ENCODE data around the gene CTTNBP2. TPM values are rescaled to one million over a fixed set of nuclear protein-coding genes. Genes with fewer than 3 reads are reported as not detected.

Gene CTTNBP2
- total RNA-seq, 2 donors from 2014 or later: 5.7 to 8.3 TPM

DNA sequence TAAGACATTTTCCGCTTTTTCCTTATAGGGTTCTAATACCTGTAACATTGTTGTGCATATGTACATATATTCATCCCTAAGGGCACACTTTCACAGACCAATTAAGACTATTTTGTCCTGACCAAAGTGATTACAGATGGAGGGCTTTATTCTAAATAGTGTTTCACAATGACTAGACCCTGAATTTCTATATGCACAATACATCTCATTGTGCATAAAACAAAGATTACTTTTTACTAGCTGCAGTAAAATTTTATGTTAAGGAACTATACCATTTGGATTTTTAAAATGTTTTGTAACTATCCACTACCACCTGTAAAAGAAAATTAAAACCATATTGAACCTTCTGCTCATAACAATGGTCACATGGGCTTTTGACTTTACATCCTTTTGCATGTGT is 87.8 kb downstream of the CTTNBP2 start:
- no peaks in the 10 kb centered on the region for H3K4me1 ChIP-seq (replicated peaks)
- no peak overlapping the region for H3K27ac ChIP-seq
- intact Hi-C loops (cut with DNase I): no loop called here
- no peaks in the 10 kb centered on the region for H3K36me3 ChIP-seq
- TF ChIP-seq POLR2A (IDR thresholded peaks at IDR 0.05): no peak
- TF ChIP-seq, protein P1, sequence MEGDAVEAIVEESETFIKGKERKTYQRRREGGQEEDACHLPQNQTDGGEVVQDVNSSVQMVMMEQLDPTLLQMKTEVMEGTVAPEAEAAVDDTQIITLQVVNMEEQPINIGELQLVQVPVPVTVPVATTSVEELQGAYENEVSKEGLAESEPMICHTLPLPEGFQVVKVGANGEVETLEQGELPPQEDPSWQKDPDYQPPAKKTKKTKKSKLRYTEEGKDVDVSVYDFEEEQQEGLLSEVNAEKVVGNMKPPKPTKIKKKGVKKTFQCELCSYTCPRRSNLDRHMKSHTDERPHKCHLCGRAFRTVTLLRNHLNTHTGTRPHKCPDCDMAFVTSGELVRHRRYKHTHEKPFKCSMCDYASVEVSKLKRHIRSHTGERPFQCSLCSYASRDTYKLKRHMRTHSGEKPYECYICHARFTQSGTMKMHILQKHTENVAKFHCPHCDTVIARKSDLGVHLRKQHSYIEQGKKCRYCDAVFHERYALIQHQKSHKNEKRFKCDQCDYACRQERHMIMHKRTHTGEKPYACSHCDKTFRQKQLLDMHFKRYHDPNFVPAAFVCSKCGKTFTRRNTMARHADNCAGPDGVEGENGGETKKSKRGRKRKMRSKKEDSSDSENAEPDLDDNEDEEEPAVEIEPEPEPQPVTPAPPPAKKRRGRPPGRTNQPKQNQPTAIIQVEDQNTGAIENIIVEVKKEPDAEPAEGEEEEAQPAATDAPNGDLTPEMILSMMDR (IDR thresholded peaks at IDR 0.05): no peak
- TF ChIP-seq POLR2AphosphoS5 (IDR thresholded peaks at IDR 0.05): no peak
- H3K27me3 ChIP-seq (replicated peaks; ENCODE audit: insufficient read depth): no peaks in the 10 kb centered on the region
- H3K4me3 ChIP-seq: no peak overlapping the region
- 96% methylated on average over 1 of the region's 1 CpG for WGBS
- no peak for DNase-seq (ENCODE audit: low spot score)
- H3K9me3 ChIP-seq: no peaks in the 10 kb centered on the region

DNA sequence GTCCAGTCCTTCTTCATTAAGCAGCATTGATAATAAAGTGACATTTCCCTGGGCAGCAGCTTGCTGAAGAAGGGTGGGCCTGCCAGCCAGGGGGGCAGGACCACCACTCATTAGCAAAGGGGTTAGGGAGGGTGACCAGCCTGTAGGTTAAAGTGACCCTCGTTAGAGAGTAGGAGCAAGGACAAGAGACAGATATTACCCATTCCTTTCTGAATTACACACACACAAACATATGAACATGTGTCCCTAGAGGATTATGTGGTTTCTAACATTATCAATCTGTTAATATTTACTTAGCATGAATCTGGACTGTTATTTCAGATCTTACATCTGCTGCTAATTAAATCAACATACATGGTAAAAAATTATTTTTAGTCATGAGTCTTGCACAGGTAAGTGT is 88.9 kb downstream of the CTTNBP2 start:
- Histone ChIP-seq H3K9me3 (no peaks in the 10 kb centered on the region), H3K36me3 (no peaks in the 10 kb centered on the region), H3K4me3 (no peak overlapping the region), H3K27me3 (replicated peaks; ENCODE audit: insufficient read depth) (no peaks in the 10 kb centered on the region), H3K4me1 (replicated peaks) (no peaks in the 10 kb centered on the region), H3K27ac (no peak overlapping the region)
- intact Hi-C loops (cut with DNase I): no loop called here
- DNase-seq (ENCODE audit: low spot score): no peak
- TF ChIP-seq POLR2AphosphoS5 (IDR thresholded peaks at IDR 0.05) (no peak), POLR2A (IDR thresholded peaks at IDR 0.05) (no peak)
- TF ChIP-seq, protein P1 (IDR thresholded peaks at IDR 0.05): no peak
- WGBS: 82% methylated on average over 1 of the region's 1 CpG

DNA sequence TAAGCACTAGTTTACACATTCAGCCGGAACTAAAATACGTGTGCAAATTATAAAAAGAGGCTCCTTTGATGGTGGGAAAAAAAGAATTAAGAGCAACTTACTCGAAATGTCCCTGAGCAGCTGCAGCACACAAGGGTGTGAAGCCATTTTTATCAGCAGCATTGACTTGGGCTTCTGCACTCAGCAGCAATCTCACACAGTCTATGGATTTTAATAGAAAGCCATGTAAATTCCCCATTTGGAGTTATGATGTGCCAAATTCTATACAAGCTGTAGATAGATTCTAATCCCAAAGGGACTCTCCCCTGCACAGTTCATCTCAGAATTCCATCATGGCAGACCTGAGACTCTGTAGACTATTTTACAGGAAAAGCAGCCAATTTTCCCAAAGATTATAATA is 90.5 kb downstream of the CTTNBP2 start:
- Histone ChIP-seq H3K27me3 (replicated peaks; ENCODE audit: insufficient read depth) (no peaks in the 10 kb centered on the region), H3K27ac (no peak overlapping the region), H3K4me3 (no peak overlapping the region), H3K36me3 (no peaks in the 10 kb centered on the region), H3K9me3 (no peaks in the 10 kb centered on the region), H3K4me1 (replicated peaks) (no peaks in the 10 kb centered on the region)
- WGBS: over 99% methylated on average over 3 of the region's 3 CpGs
- intact Hi-C loops (cut with DNase I): no loop called here
- no peak for DNase-seq (ENCODE audit: low spot score)
- TF ChIP-seq, protein P1 (IDR thresholded peaks at IDR 0.05): no peak
- TF ChIP-seq POLR2A (IDR thresholded peaks at IDR 0.05) (no peak), POLR2AphosphoS5 (IDR thresholded peaks at IDR 0.05) (no peak)

DNA sequence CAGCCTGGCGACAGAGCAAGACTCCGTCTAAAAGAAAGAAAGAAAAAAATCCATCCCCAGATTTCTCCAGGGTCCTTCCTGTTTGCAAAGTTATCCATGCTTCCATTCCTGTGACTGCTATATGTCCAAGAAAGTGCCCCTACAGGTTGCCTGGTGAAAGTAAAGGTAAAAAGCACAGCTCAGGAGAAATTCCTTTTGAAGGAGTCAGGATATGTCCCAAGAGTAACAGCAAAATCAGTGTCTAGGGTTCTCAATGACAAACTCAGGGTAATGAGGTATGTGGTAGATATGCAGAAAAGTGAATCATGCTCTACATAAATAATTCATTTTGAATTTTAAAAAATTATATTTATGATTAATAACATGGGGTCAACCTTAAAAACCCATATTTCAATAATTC is 91.5 kb downstream of the CTTNBP2 start:
- intact Hi-C loops (cut with DNase I): no loop called here
- 96% methylated on average over 2 of the region's 2 CpGs for WGBS
- Histone ChIP-seq H3K9me3 (no peaks in the 10 kb centered on the region), H3K4me3 (no peak overlapping the region), H3K27ac (no peak overlapping the region), H3K27me3 (replicated peaks; ENCODE audit: insufficient read depth) (no peaks in the 10 kb centered on the region), H3K36me3 (no peaks in the 10 kb centered on the region), H3K4me1 (replicated peaks) (no peaks in the 10 kb centered on the region)
- DNase-seq (ENCODE audit: low spot score): no peak
- TF ChIP-seq POLR2A (IDR thresholded peaks at IDR 0.05): no peak
- TF ChIP-seq, protein P1 (IDR thresholded peaks at IDR 0.05): no peak
- TF ChIP-seq POLR2AphosphoS5 (IDR thresholded peaks at IDR 0.05): no peak

DNA sequence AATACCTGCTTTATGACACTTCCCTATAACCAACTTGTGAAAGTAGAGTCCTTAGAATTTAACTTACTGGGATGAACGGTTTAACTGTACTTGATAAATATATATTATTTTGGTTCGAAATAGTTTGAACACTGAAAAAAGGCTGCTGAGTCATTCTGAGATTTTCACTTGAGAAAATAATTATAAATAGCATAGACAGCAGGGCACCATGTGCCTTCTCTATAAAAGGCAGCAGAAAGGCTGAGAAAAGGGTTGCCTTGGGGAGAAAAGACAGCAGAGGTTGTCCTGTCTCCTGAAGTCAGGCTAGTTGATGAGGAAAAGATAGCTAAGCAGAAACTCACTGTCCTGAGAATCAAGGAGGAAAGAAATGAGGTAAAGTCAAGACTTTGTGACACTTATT is 92.4 kb downstream of the CTTNBP2 start:
- TF ChIP-seq, protein P1 (IDR thresholded peaks at IDR 0.05): no peak
- TF ChIP-seq POLR2A (IDR thresholded peaks at IDR 0.05): no peak
- TF ChIP-seq POLR2AphosphoS5 (IDR thresholded peaks at IDR 0.05): no peak
- Histone ChIP-seq H3K27me3 (replicated peaks; ENCODE audit: insufficient read depth) (no peaks in the 10 kb centered on the region), H3K9me3 (no peaks in the 10 kb centered on the region), H3K36me3 (no peaks in the 10 kb centered on the region), H3K4me1 (replicated peaks) (no peaks in the 10 kb centered on the region), H3K4me3 (no peak overlapping the region), H3K27ac (no peak overlapping the region)
- 69% methylated on average over 2 of the region's 2 CpGs for WGBS
- intact Hi-C loops (cut with DNase I): no loop called here
- no peak for DNase-seq (ENCODE audit: low spot score)

All from prostate gland (tissue), 2 donors.